B cell (primary cell): ENCODE measurements around the gene FABP6. TPM values are rescaled to one million over a fixed set of nuclear protein-coding genes. Genes with fewer than 3 reads are reported as not detected.

Experiments used
- ATAC-seq: fragments of 200-7000 bp; cut with Tn5 transposase; one replicate; pipeline ENCODE4 v1.10.0; 2021; ENCODE audit warnings: low read depth, mild to moderate bottlenecking, moderate number of reproducible peaks, moderate library complexity
- CTCF ChIA-PET: fragments of 350-600 bp; sonication (Branson Sonifier 250); formaldehyde crosslinking; loops from one replicate; lab custom pipeline; 2021; ENCODE audit warnings: antibody characterized with exemption, inconsistent platforms; lab: Charles Lee
- POLR2A ChIA-PET: fragments of 350-600 bp; sonication (Branson Sonifier 250); formaldehyde crosslinking; loops from one replicate; lab custom pipeline; 2021; ENCODE audit warnings: antibody characterized with exemption; lab: Charles Lee
- DNase-seq: peaks from one replicate; pipeline ENCODE4 v3.0.0; 2013
- H2AFZ ChIP-seq: 2 replicates; pipeline ENCODE4 v1.6.1; 2012; ENCODE audit warnings: mild to moderate bottlenecking, low read depth, low read length; ENCODE audit not compliant: insufficient read depth, poor library complexity, severe bottlenecking
- H3K27ac ChIP-seq, 2 donors: 1 replicate in 1 of 2; 2 replicates in 1 of 2; pipeline ENCODE4 v1.5.1; 2012 to 2013; ENCODE audit warnings: low read length in 2 of 2, mild to moderate bottlenecking in 2 of 2, moderate library complexity in 1 of 2
- H3K27me3 ChIP-seq, 4 experiments: fragments of 200-600 bp in 1 of 4; sonication (generic) in 1 of 4; replicated peaks in 1 of 4; 1 replicate in 2 of 4; 2 replicates in 2 of 4; pipeline versions ENCODE4 v1.6.1 to v1.7.0; 2013 to 2016; ENCODE audit warnings: low read length in 3 of 4, mild to moderate bottlenecking in 2 of 4, mixed read lengths in 1 of 4, moderate library complexity in 1 of 4; ENCODE audit not compliant: insufficient read depth in 4 of 4, control insufficient read depth in 3 of 4; ENCODE audit errors: control extremely low read depth in 1 of 4
- H3K36me3 ChIP-seq, 2 experiments: replicated peaks in 1 of 2; 1 replicate in 1 of 2; 2 replicates in 1 of 2; pipeline versions ENCODE4 v1.6.1 to v1.7.1; 2013; ENCODE audit warnings: low read length in 1 of 2; ENCODE audit not compliant: insufficient read depth in 2 of 2, control insufficient read depth in 1 of 2; ENCODE audit errors: control extremely low read depth in 1 of 2, extremely low read depth in 1 of 2
- H3K4me1 ChIP-seq, 2 donors: fragments of 200-600 bp in 1 of 2; sonication (generic) in 1 of 2; 1 replicate in 1 of 2; 2 replicates in 1 of 2; pipeline versions ENCODE4 v1.5.1 to v1.6.1; 2013 to 2017; ENCODE audit warnings: low read length in 2 of 2; ENCODE audit not compliant: control insufficient read depth in 2 of 2, insufficient read depth in 2 of 2
- H3K4me2 ChIP-seq: replicated peaks from 2 replicates; pipeline ENCODE3; 2012; ENCODE audit warnings: mild to moderate bottlenecking, low read depth, low read length; ENCODE audit not compliant: poor library complexity, severe bottlenecking
- H3K4me3 ChIP-seq, 5 experiments: fragments of 200-600 bp in 1 of 5; sonication (generic) in 1 of 5; 1 replicate in 3 of 5; 2 replicates in 2 of 5; pipeline versions ENCODE4 v1.5.1 to v1.7.0; 2011 to 2016; ENCODE audit warnings: low read length in 4 of 5, mild to moderate bottlenecking in 4 of 5, low read depth in 2 of 5, control low read depth in 1 of 5, moderate library complexity in 1 of 5; ENCODE audit not compliant: insufficient read depth in 1 of 5; ENCODE audit errors: control extremely low read depth in 1 of 5, extremely low read depth in 1 of 5
- H3K79me2 ChIP-seq: fragments of 200-600 bp; sonication (generic); one replicate; pipeline ENCODE4 v1.6.0; 2016; ENCODE audit warnings: low read length; ENCODE audit not compliant: control insufficient read depth, insufficient read depth
- H3K9ac ChIP-seq: fragments of 200-600 bp; sonication (generic); 2 replicates; pipeline ENCODE4 v1.6.1; 2017; ENCODE audit warnings: mild to moderate bottlenecking, low read length, moderate library complexity
- H3K9me3 ChIP-seq, 3 donors: one replicate each; pipeline versions ENCODE4 v1.6.1 to v1.7.1; 2013; ENCODE audit warnings: low read length in 2 of 3; ENCODE audit not compliant: control insufficient read depth in 2 of 3, insufficient read depth in 1 of 3; ENCODE audit errors: control extremely low read depth in 1 of 3
- H4K20me1 ChIP-seq: 2 replicates; pipeline ENCODE4 v1.6.0; 2012; ENCODE audit warnings: mild to moderate bottlenecking, low read length; ENCODE audit not compliant: insufficient read depth, control insufficient read depth, poor library complexity, severe bottlenecking
- H3K27ac Mint-ChIP-seq: one replicate; pipeline ENCODE4 v1.8.0; 2021; ENCODE audit warnings: mixed read lengths
- H3K27me3 Mint-ChIP-seq: one replicate; pipeline ENCODE4 v1.8.0; 2021; ENCODE audit warnings: mixed read lengths
- H3K4me1 Mint-ChIP-seq: one replicate; pipeline ENCODE4 v1.8.0; 2021; ENCODE audit warnings: mixed read lengths
- H3K4me3 Mint-ChIP-seq: one replicate; pipeline ENCODE4 v1.8.0; 2021; ENCODE audit warnings: mixed read lengths
- H3K9me3 Mint-ChIP-seq: one replicate; pipeline ENCODE4 v1.8.0; 2022; ENCODE audit warnings: mixed read lengths; ENCODE audit not compliant: insufficient read depth
- EZH2 ChIP-seq: IDR thresholded peaks from 2 replicates; pipeline ENCODE4 v1.6.1; 2012; ENCODE audit warnings: borderline replicate concordance, low read depth, mild to moderate bottlenecking, moderate library complexity, low read length; ENCODE audit not compliant: insufficient read depth, poor library complexity, severe bottlenecking
- WGBS: methylation state at CpG from one replicate; pipeline ENCODE4 v1.1.5; 2013; ENCODE audit warnings: missing lambda C conversion rate; ENCODE audit not compliant: insufficient coverage; 5-methylcytosine and 5-hydroxymethylcytosine counted together
- intact Hi-C: fragments of 100-400 bp; cut with micrococcal nuclease; formaldehyde crosslinking; loops from one replicate; pipeline ENCODE4 v1.10.0; 2022
- polyA plus RNA-seq: library from polyadenylated mRNA; depleted of rRNA; stranded (reverse); fragments of >200 nt; gene quantifications from 2 replicates; pipeline ENCODE4 v1.2.3, GENCODE V29; 2012
- total RNA-seq, 2 donors: library from RNA; stranded (reverse); fragments of 120-200 nt in 1 of 2; gene quantifications; 1 replicate in 1 of 2; 2 replicates in 1 of 2; pipeline versions ENCODE4 v1.2.3 to v1.2.4, GENCODE V29; 2013 to 2022
- TF ChIP-seq, protein P1 (sequence below): fragments of 200-600 bp; IDR thresholded peaks from one replicate; pipeline ENCODE4 v1.8.0; 2022; ENCODE audit warnings: antibody characterized with exemption, mild to moderate bottlenecking

The FABP6 gene
- total and polyA plus RNA-seq, 2 donors (not counting 1 experiment from before 2014, with no cell fraction given): not detected

DNA sequence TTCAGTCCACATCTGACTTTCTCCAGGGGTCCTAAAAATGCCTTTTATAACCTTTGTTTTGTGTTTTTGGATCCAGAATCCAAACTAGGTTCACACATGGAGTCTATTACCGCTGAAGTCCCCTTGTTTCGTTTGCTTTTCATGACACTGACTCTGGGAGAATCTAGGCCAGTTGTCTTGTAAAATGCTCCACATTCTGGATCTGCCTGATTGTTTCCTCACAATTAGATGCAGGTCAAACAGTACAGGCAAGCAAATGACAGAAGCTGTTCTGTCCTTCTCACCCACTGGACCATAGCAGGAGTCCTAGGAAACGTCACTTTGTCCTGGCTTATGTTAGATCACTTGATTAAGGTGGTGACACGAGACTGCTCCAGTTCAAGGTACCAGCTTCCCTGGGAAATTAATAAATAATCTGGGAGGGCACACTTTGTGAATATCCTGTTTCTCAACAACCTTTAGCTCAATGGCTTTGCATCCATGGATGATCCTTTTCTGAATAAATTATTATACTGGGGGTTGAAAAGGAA, 34.1 kb downstream of the FABP6 start:
- peaks cover 0 to 17% (median 0%) of the 10 kb centered on the region in 4 experiments for H3K27me3 ChIP-seq
- no peaks in the 10 kb centered on the region for H3K79me2 ChIP-seq
- H3K27me3 Mint-ChIP-seq: peaks cover 30% of the 10 kb centered on the region
- no peak overlapping the region for H2AFZ ChIP-seq
- intact Hi-C loops: no loop called here
- H3K9ac ChIP-seq: no peak overlapping the region
- CTCF ChIA-PET: no interaction called here
- no peaks in the 10 kb centered on the region for H3K9me3 ChIP-seq
- ATAC-seq: no peak
- no peak overlapping the region for H3K4me2 ChIP-seq
- POLR2A ChIA-PET: no interaction called here
- no peaks in the 10 kb centered on the region for H3K36me3 ChIP-seq
- peaks cover 16 to 22% of the 10 kb centered on the region in 2 donors for H3K4me1 ChIP-seq
- H3K27ac Mint-ChIP-seq: no peak overlapping the region
- 65% methylated on average over 4 of the region's 4 CpGs for WGBS
- no peak overlapping the region for H3K4me3 ChIP-seq
- H4K20me1 ChIP-seq: no peaks in the 10 kb centered on the region
- no peak for DNase-seq
- H3K4me1 Mint-ChIP-seq: peaks cover 25% of the 10 kb centered on the region
- H3K4me3 Mint-ChIP-seq: no peak overlapping the region
- no peaks in the 10 kb centered on the region for H3K9me3 Mint-ChIP-seq
- TF ChIP-seq, protein P1, sequence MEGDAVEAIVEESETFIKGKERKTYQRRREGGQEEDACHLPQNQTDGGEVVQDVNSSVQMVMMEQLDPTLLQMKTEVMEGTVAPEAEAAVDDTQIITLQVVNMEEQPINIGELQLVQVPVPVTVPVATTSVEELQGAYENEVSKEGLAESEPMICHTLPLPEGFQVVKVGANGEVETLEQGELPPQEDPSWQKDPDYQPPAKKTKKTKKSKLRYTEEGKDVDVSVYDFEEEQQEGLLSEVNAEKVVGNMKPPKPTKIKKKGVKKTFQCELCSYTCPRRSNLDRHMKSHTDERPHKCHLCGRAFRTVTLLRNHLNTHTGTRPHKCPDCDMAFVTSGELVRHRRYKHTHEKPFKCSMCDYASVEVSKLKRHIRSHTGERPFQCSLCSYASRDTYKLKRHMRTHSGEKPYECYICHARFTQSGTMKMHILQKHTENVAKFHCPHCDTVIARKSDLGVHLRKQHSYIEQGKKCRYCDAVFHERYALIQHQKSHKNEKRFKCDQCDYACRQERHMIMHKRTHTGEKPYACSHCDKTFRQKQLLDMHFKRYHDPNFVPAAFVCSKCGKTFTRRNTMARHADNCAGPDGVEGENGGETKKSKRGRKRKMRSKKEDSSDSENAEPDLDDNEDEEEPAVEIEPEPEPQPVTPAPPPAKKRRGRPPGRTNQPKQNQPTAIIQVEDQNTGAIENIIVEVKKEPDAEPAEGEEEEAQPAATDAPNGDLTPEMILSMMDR: no peak
- no peak for TF ChIP-seq EZH2
- H3K27ac ChIP-seq: no peak overlapping the region

DNA sequence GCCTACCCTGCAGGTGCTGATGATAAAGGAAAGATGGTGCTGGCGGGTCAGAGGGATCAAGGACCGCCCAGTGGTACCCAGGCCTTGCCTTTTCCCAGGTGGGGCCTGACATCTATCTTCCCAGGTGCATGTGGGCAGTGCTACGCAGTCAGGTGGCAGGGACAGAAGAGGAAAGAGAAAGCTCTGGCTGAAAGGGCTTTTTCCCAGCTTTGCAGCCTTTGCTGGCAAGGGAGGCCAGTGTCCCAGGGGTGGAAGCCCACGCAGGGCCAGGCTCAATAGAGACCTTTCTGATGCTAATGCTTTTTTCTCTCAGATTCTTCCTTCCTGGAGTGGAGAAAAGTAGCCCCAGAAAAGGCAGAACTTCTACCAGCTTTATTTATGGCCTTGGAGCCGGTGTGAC, 36.7 kb downstream of the FABP6 start:
- Histone ChIP-seq H3K27ac (no peak overlapping the region), H3K4me2 (no peak overlapping the region), H3K4me3 (no peak overlapping the region), H3K79me2 (no peaks in the 10 kb centered on the region), H4K20me1 (no peaks in the 10 kb centered on the region), H2AFZ (no peak overlapping the region), H3K9me3 (no peaks in the 10 kb centered on the region), H3K36me3 (no peaks in the 10 kb centered on the region), H3K4me1 (peaks cover 12 to 15% of the 10 kb centered on the region in 2 donors), H3K9ac (no peak overlapping the region), H3K27me3 (peaks cover 0 to 10% (median 0%) of the 10 kb centered on the region in 4 experiments)
- intact Hi-C loops: no loop called here
- WGBS: 81% methylated on average over 4 of the region's 5 CpGs
- TF ChIP-seq, protein P1: no peak
- TF ChIP-seq EZH2: no peak
- H3K4me1 Mint-ChIP-seq: peaks cover 20% of the 10 kb centered on the region
- ATAC-seq (no peak), DNase-seq (no peak)
- H3K9me3 Mint-ChIP-seq: no peaks in the 10 kb centered on the region
- ChIA-PET CTCF (no interaction called here), POLR2A (no interaction called here)
- H3K27me3 Mint-ChIP-seq: peaks cover 33% of the 10 kb centered on the region
- no peak overlapping the region for H3K4me3 Mint-ChIP-seq
- no peak overlapping the region for H3K27ac Mint-ChIP-seq
